ENCODE data around the gene LGALS4.

Gene LGALS4

GRCh38 chr19:38846097-38846496, 33.4 kb upstream of the LGALS4 start:
- no peak overlapping the region for H3K18ac ChIP-seq (ENCODE audit: low read depth in 1 of 2, low read length in 2 of 2)
- H4K8ac ChIP-seq (ENCODE audit: low read length): no peak overlapping the region
- H3K27me3 ChIP-seq (ENCODE audit: control insufficient read depth in 1 of 2, insufficient read depth in 1 of 2, low read length in 2 of 2): no peaks in the 10 kb centered on the region
- no peak overlapping the region for H2AFZ ChIP-seq (ENCODE audit: low read depth, low read length)
- H3K14ac ChIP-seq (ENCODE audit: low read length in 2 of 2): no peak overlapping the region
- H3K4me2 ChIP-seq (ENCODE audit: low read length, poor library complexity, severe bottlenecking): no peak overlapping the region
- H3K79me1 ChIP-seq (replicated peaks; ENCODE audit: low read length, poor library complexity, severe bottlenecking): peaks cover 4% of the 10 kb centered on the region
- no peak for DNase-seq
- no peak overlapping the region for H2BK5ac ChIP-seq (ENCODE audit: low read depth, low read length, poor library complexity, severe bottlenecking)
- no peak overlapping the region for H2BK12ac ChIP-seq (ENCODE audit: low read length in 2 of 2)
- H3K23ac ChIP-seq (ENCODE audit: low read length in 2 of 2): no peak overlapping the region
- no peak overlapping the region for H2AK5ac ChIP-seq (ENCODE audit: low read length, severe bottlenecking)
- no peak overlapping the region for H2BK120ac ChIP-seq (ENCODE audit: low read depth, low read length)
- H3K4me1 ChIP-seq (ENCODE audit: control insufficient read depth, insufficient read depth, low read depth, low read length): peaks cover 18% of the 10 kb centered on the region
- no peak overlapping the region for H3K27ac ChIP-seq (ENCODE audit: low read length, poor library complexity, severe bottlenecking)
- H3K4ac ChIP-seq (ENCODE audit: low read depth in 1 of 2, low read length in 2 of 2): no peak overlapping the region
- H4K91ac ChIP-seq (ENCODE audit: low read length): no peak overlapping the region
- no peaks in the 10 kb centered on the region for H3K9me3 ChIP-seq (ENCODE audit: control insufficient read depth, low read length)
- no peak overlapping the region for H2BK15ac ChIP-seq (ENCODE audit: low read depth, poor library complexity, severe bottlenecking)
- H3K36me3 ChIP-seq (ENCODE audit: control insufficient read depth in 1 of 2, insufficient read depth in 2 of 2, low read depth in 1 of 2, low read length in 2 of 2): peaks cover 66% of the 10 kb centered on the region in 2 experiments
- WGBS: 95% methylated on average over 2 of the region's 2 CpGs
- no peak overlapping the region for H3K4me3 ChIP-seq (ENCODE audit: insufficient read depth in 1 of 2, low read depth in 1 of 2, low read length in 2 of 2)
- no peak overlapping the region for H3K9ac ChIP-seq (ENCODE audit: low read length)

DNA sequence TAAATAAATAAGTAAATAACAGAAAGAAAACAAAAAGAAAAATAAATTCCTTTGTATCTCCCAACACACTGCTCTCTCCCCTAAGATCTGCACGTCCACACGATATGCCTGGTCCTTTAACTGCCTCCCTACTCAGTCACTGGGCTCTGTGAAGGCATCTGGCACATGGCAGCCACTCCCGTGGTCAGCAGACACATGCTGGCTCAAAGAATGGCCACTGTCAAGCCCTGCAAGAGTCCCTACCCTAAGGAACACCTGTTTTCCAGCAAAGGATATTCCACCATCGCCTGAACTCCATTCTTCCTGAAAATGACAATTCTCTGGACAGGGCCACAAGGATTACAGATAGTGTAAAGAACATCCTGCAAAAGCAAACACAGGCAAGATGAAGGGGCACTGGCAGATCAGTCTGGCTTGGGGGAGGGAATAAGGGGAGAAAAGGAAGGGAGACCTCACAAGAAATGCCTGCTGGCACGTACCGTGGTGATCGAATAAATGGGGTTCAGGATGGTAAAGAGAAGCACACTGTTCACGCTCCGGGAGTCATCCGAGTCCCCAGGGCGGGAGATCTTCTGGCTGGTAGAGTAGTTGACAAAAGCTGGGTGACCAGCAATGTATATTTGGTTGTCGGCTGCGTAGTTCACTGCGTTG, 32.8 kb upstream of the LGALS4 start:
- peaks cover 70 to 72% of the 10 kb centered on the region in 2 experiments for H3K36me3 ChIP-seq (ENCODE audit: control insufficient read depth in 1 of 2, insufficient read depth in 2 of 2, low read depth in 1 of 2, low read length in 2 of 2)
- DNase-seq: no peak
- H2BK12ac ChIP-seq (ENCODE audit: low read length in 2 of 2): no peak overlapping the region
- H2BK120ac ChIP-seq (ENCODE audit: low read depth, low read length): no peak overlapping the region
- no peak overlapping the region for H3K4me3 ChIP-seq (ENCODE audit: insufficient read depth in 1 of 2, low read depth in 1 of 2, low read length in 2 of 2)
- WGBS: 97% methylated on average over 10 of the region's 14 CpGs
- H3K4me2 ChIP-seq (ENCODE audit: low read length, poor library complexity, severe bottlenecking): no peak overlapping the region
- no peak overlapping the region for H3K9ac ChIP-seq (ENCODE audit: low read length)
- no peak overlapping the region for H4K8ac ChIP-seq (ENCODE audit: low read length)
- no peak overlapping the region for H4K91ac ChIP-seq (ENCODE audit: low read length)
- peaks cover 5% of the 10 kb centered on the region for H3K79me1 ChIP-seq (replicated peaks; ENCODE audit: low read length, poor library complexity, severe bottlenecking)
- no peaks in the 10 kb centered on the region for H3K9me3 ChIP-seq (ENCODE audit: control insufficient read depth, low read length)
- H3K4me1 ChIP-seq (ENCODE audit: control insufficient read depth, insufficient read depth, low read depth, low read length): peaks cover 14% of the 10 kb centered on the region
- H3K18ac ChIP-seq (ENCODE audit: low read depth in 1 of 2, low read length in 2 of 2): no peak overlapping the region
- H2AK5ac ChIP-seq (ENCODE audit: low read length, severe bottlenecking): no peak overlapping the region
- no peak overlapping the region for H2AFZ ChIP-seq (ENCODE audit: low read depth, low read length)
- H2BK5ac ChIP-seq (ENCODE audit: low read depth, low read length, poor library complexity, severe bottlenecking): no peak overlapping the region
- H3K27ac ChIP-seq (ENCODE audit: low read length, poor library complexity, severe bottlenecking): no peak overlapping the region
- no peaks in the 10 kb centered on the region for H3K27me3 ChIP-seq (ENCODE audit: control insufficient read depth in 1 of 2, insufficient read depth in 1 of 2, low read length in 2 of 2)
- H3K4ac ChIP-seq (ENCODE audit: low read depth in 1 of 2, low read length in 2 of 2): no peak overlapping the region
- H3K14ac ChIP-seq (ENCODE audit: low read length in 2 of 2): no peak overlapping the region
- H3K23ac ChIP-seq (ENCODE audit: low read length in 2 of 2): no peak overlapping the region
- no peak overlapping the region for H2BK15ac ChIP-seq (ENCODE audit: low read depth, poor library complexity, severe bottlenecking)

DNA sequence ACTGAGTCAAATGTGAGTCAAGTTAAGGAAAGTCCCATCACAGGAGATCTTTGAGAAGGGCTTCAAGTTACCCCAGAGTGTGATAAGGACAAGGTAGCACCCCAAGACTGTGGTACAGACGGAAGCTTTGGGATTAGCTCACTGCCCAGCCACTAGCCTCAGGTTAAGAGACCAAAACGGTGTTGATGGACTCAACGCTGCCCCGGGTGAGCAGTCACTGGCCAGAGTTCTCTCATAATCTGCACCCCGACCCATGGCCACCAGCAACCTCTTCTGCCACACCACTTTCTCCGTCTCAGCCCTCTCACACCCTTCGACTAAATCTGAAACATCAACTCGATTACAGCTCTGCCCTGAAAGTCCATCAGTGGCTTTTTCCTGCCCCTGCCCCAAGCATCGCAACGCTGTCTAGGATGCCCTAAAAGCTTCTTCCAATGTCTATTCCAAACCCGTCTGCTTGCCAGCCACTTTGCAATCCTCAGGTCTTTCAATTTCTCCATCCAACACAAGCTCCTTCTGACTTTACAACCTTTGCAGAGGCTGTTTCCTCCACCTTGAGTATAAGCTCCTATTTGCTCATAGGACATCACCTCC, 31.4 kb upstream of the LGALS4 start:
- H3K27ac ChIP-seq (ENCODE audit: low read length, poor library complexity, severe bottlenecking): no peak overlapping the region
- no peak overlapping the region for H4K8ac ChIP-seq (ENCODE audit: low read length)
- no peak overlapping the region for H3K4me2 ChIP-seq (ENCODE audit: low read length, poor library complexity, severe bottlenecking)
- H2AFZ ChIP-seq (ENCODE audit: low read depth, low read length): no peak overlapping the region
- no peak overlapping the region for H3K18ac ChIP-seq (ENCODE audit: low read depth in 1 of 2, low read length in 2 of 2)
- H2AK5ac ChIP-seq (ENCODE audit: low read length, severe bottlenecking): no peak overlapping the region
- no peak overlapping the region for H3K23ac ChIP-seq (ENCODE audit: low read length in 2 of 2)
- DNase-seq: no peak
- H3K27me3 ChIP-seq (ENCODE audit: control insufficient read depth in 1 of 2, insufficient read depth in 1 of 2, low read length in 2 of 2): no peaks in the 10 kb centered on the region
- peaks cover 15% of the 10 kb centered on the region for H3K4me1 ChIP-seq (ENCODE audit: control insufficient read depth, insufficient read depth, low read depth, low read length)
- no peak overlapping the region for H2BK5ac ChIP-seq (ENCODE audit: low read depth, low read length, poor library complexity, severe bottlenecking)
- H2BK15ac ChIP-seq (ENCODE audit: low read depth, poor library complexity, severe bottlenecking): no peak overlapping the region
- H3K36me3 ChIP-seq (ENCODE audit: control insufficient read depth in 1 of 2, insufficient read depth in 2 of 2, low read depth in 1 of 2, low read length in 2 of 2): peaks cover 83 to 84% of the 10 kb centered on the region in 2 experiments
- no peak overlapping the region for H4K91ac ChIP-seq (ENCODE audit: low read length)
- no peak overlapping the region for H3K4me3 ChIP-seq (ENCODE audit: insufficient read depth in 1 of 2, low read depth in 1 of 2, low read length in 2 of 2)
- H3K9ac ChIP-seq (ENCODE audit: low read length): no peak overlapping the region
- no peak overlapping the region for H3K14ac ChIP-seq (ENCODE audit: low read length in 2 of 2)
- 99% methylated on average over 11 of the region's 11 CpGs for WGBS
- H3K9me3 ChIP-seq (ENCODE audit: control insufficient read depth, low read length): no peaks in the 10 kb centered on the region
- H2BK120ac ChIP-seq (ENCODE audit: low read depth, low read length): no peak overlapping the region
- no peak overlapping the region for H2BK12ac ChIP-seq (ENCODE audit: low read length in 2 of 2)
- H3K4ac ChIP-seq (ENCODE audit: low read depth in 1 of 2, low read length in 2 of 2): no peak overlapping the region
- peaks cover 7% of the 10 kb centered on the region for H3K79me1 ChIP-seq (replicated peaks; ENCODE audit: low read length, poor library complexity, severe bottlenecking)

DNA sequence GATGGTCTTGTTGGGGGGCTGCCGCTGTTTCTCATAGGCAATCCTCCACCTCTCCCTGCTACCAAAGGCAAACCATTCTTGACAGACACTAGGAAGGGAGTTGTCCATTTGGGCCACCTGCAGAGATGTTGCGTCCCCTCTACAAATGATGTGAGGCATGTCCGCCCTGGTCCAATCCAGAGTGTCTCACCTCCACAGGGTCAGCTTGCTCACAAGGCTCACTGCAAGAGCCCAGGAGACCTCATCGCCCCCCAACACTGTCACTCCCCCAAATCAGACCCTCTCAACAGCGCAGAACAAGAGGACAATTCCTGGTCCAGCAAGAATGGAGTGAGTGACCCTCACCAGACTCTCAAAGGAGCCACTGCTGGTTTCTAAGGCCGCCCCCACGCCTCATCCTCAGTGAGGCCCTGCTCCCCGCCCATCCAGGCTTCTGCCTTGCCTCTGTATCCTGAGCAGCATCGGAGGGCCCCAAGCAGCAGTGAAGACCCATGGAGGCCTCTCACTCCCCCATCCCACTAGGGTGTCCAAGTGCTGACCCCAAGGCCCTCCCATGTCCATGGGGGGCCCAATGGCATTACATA, 30.5 kb upstream of the LGALS4 start:
- no peak for DNase-seq
- WGBS: 97% methylated on average over 9 of the region's 9 CpGs
- Histone ChIP-seq H3K4me2 (ENCODE audit: low read length, poor library complexity, severe bottlenecking) (no peak overlapping the region), H3K18ac (ENCODE audit: low read depth in 1 of 2, low read length in 2 of 2) (no peak overlapping the region), H3K27ac (ENCODE audit: low read length, poor library complexity, severe bottlenecking) (no peak overlapping the region), H3K9ac (ENCODE audit: low read length) (no peak overlapping the region), H2BK120ac (ENCODE audit: low read depth, low read length) (no peak overlapping the region), H3K36me3 (ENCODE audit: control insufficient read depth in 1 of 2, insufficient read depth in 2 of 2, low read depth in 1 of 2, low read length in 2 of 2) (peaks cover 92 to 93% of the 10 kb centered on the region in 2 experiments), H4K91ac (ENCODE audit: low read length) (no peak overlapping the region), H3K4me3 (ENCODE audit: insufficient read depth in 1 of 2, low read depth in 1 of 2, low read length in 2 of 2) (no peak overlapping the region), H2BK15ac (ENCODE audit: low read depth, poor library complexity, severe bottlenecking) (no peak overlapping the region), H3K4ac (ENCODE audit: low read depth in 1 of 2, low read length in 2 of 2) (no peak overlapping the region), H3K9me3 (ENCODE audit: control insufficient read depth, low read length) (no peaks in the 10 kb centered on the region), H3K79me1 (replicated peaks; ENCODE audit: low read length, poor library complexity, severe bottlenecking) (peaks cover 9% of the 10 kb centered on the region), H2BK12ac (ENCODE audit: low read length in 2 of 2) (no peak overlapping the region), H2AK5ac (ENCODE audit: low read length, severe bottlenecking) (no peak overlapping the region), H2BK5ac (ENCODE audit: low read depth, low read length, poor library complexity, severe bottlenecking) (no peak overlapping the region), H2AFZ (ENCODE audit: low read depth, low read length) (no peak overlapping the region), H3K23ac (ENCODE audit: low read length in 2 of 2) (no peak overlapping the region), H3K4me1 (ENCODE audit: control insufficient read depth, insufficient read depth, low read depth, low read length) (peaks cover 17% of the 10 kb centered on the region), H3K14ac (ENCODE audit: low read length in 2 of 2) (no peak overlapping the region), H3K27me3 (ENCODE audit: control insufficient read depth in 1 of 2, insufficient read depth in 1 of 2, low read length in 2 of 2) (no peaks in the 10 kb centered on the region), H4K8ac (ENCODE audit: low read length) (peak overlapping the region; percentile 35)
